PC-3 (cell line): ENCODE data around the gene KRTAP12-2.

Experiments used
- EZH2 ChIP-seq: fragments of 300-600 bp; sonication (generic); IDR thresholded peaks from one replicate; pipeline ENCODE4 v1.6.1; 2017; ENCODE audit warnings: antibody characterized with exemption, mild to moderate bottlenecking, low read length; ENCODE audit not compliant: unreplicated experiment
- EZH2phosphoT487 ChIP-seq: fragments of 300-600 bp; sonication (generic); IDR thresholded peaks from 2 replicates; pipeline ENCODE4 v1.6.1; 2018; ENCODE audit warnings: mild to moderate bottlenecking, antibody characterized with exemption, low read length, borderline replicate concordance
- TF ChIP-seq, protein P1 (sequence below): fragments of 300-600 bp; sonication (generic); conservative IDR thresholded peaks from 2 replicates; pipeline ENCODE4 v1.5.1; 2017; ENCODE audit warnings: antibody characterized with exemption, low read depth, mild to moderate bottlenecking, low read length

DNA sequence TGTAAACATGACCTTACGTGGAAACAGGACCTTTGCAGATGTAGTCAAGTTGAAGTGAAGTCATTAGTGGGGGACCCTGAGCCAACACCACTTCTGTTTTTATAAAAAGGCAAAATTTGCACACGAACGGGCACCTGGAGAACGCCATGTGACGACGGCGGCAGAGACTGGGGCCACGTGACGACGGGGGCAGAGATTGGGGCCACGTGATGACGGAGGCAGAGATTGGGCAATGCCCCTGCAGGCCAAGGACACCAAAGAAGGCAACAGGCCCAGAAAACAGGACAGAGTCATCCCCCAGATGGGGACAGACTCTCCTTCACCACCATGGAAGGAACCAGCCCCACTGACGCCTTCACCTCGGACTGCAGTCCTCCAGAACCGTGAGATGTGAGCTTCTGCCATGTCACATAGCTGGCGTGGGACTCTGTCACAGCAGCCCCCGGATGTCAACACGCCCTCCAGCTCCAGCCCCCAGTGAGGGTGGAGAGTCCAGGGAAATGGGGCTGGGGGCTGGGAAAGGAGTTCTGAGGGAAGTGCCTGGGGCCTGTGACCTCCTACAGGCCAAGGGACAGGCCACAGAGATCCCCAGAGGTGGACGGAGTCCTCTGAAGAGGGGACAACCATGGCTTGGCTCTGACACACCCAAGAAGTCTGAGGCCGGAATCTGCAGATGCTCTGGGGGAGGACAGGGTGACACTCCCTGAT lies 16.3 kb downstream of the KRTAP12-2 start:
- TF ChIP-seq, protein P1, sequence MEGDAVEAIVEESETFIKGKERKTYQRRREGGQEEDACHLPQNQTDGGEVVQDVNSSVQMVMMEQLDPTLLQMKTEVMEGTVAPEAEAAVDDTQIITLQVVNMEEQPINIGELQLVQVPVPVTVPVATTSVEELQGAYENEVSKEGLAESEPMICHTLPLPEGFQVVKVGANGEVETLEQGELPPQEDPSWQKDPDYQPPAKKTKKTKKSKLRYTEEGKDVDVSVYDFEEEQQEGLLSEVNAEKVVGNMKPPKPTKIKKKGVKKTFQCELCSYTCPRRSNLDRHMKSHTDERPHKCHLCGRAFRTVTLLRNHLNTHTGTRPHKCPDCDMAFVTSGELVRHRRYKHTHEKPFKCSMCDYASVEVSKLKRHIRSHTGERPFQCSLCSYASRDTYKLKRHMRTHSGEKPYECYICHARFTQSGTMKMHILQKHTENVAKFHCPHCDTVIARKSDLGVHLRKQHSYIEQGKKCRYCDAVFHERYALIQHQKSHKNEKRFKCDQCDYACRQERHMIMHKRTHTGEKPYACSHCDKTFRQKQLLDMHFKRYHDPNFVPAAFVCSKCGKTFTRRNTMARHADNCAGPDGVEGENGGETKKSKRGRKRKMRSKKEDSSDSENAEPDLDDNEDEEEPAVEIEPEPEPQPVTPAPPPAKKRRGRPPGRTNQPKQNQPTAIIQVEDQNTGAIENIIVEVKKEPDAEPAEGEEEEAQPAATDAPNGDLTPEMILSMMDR: no peak
- TF ChIP-seq EZH2phosphoT487 (no peak), EZH2 (no peak)
